Stimulated activated CD8-positive, alpha-beta memory T cell treated with anti-CD3 and anti-CD28 coated beads, Interleukin-4, amount 100 ng/mL, for 4 hours (primary cell): Measurements from ENCODE around the gene SBK1.
"Not testable (repeated sequence)": the region's sequence is repeated elsewhere in the genome, so short reads cannot be mapped to it uniquely, and the experiment has no call there.

Experiments used
- DNase-seq, 2 donors: peaks; one replicate each; pipeline ENCODE4 v3.0.0-alpha.2; 2020; ENCODE audit warnings: low read depth in 2 of 2, low spot score in 1 of 2

Gene SBK1

GRCh38 chr16:28291651-28292626 lies at the start of gene SBK1:
Gene SBK1, plus strand, starts transcription at chr16:28292525. Its CDS starts 24,867 bp downstream, at chr16:28317392.
- peak; percentile 44 to 65 for DNase-seq

DNA sequence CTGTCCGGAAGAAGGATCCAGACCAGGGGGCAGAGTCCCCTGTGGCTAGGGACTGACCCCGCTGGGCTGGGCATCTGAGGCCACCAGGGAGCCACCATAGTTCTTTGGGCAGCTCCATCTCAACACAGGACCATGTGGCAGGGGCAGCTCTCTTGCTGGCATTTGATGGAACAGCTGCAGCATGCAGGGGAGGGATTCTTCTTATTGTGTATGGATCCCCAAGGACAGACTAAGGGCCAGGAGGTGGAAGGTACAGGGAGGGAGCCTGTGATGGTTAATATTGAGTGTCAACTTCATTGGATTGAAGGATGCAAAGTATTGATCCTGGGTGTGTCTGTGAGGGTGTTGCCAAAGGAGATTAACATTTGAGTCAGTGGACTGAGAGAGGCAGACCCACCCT lies 42.8 kb upstream of the SBK1 start:
- not testable (repeated sequence) for DNase-seq

DNA sequence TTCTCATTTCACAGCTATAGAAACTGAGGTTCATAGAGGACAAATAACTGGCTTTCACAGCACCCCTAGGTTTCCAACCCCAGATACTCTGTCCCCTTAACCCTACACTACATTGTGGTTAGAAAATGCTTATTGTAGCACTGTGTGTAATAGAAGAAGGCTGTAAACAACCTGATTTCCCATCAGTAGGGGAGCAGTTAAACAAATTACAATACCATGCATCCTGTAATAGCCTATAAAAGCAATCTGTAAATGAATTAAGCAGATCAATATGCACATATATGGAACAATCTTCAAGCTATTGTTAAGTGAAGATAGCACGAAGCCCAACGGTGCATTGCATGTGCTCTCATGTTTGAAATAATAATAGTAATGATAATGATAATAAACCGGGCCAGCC lies 41.3 kb upstream of the SBK1 start:
- no peak for DNase-seq

DNA sequence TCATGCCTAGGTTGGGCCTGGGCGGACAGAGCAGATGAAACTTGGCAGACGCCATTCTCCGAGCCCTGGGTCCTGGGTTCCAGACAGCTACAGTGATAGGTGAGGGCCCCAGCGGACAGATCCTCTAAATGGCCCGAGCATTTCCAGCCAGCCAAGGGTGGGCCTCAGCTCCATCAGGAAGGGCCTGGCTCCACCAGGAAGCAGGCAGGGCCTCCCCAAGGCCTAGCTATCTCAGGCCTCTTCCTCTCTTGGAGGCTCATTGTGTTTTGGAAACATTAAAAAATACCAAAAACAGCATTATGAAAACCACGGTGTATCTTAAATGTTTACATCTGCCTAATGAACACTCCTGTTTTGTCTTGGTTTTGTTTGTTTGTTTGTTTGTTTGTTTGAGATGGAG lies 38.2 kb upstream of the SBK1 start:
- DNase-seq, result no peak

GRCh38 chr16:28255838-28256237 lies 36.5 kb upstream of the SBK1 start:
- no peak for DNase-seq

GRCh38 chr16:28257256-28257655 lies 35.1 kb upstream of the SBK1 start:
- no peak for DNase-seq

GRCh38 chr16:28258567-28258966 lies 33.8 kb upstream of the SBK1 start:
- DNase-seq, result no peak

DNA sequence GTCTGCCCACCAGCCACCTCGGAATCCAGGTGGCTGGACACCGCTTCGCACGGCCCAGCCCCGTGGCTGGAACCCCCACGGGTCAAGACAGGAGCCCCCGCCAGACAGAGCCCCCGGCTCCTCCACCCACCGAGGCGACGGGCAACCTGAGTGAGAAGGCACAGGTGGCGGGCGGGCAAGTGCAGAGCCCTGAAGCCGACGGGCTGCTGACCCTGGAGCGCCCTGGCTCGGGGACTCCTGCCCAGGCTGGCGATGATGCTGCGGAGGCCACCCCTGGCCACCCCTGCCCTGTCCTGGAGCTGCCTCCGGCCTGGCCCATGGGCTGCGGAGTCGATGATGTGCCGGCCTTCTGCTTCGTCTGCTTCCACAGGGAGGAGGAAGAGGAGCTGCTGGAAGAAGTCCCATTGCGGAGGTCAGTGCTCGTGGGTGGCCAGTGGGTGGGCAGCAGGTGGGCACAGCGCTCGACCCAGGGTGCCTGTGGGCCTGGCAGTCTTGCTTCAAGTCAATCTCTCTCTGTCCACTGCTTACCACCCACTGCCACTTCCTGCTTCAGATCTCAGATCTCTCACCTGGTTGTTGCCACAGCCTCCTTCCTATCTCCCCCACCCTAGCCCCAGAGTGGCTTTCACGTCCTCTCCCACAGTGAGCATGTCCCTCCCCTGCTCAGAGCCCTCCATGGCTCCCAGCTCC lies 33.1 kb upstream of the SBK1 start:
- DNase-seq, result no peak

- no peak for DNase-seq
Measured at GRCh38 chr16:28259781-28260150, 32.6 kb upstream of the SBK1 start.

DNA sequence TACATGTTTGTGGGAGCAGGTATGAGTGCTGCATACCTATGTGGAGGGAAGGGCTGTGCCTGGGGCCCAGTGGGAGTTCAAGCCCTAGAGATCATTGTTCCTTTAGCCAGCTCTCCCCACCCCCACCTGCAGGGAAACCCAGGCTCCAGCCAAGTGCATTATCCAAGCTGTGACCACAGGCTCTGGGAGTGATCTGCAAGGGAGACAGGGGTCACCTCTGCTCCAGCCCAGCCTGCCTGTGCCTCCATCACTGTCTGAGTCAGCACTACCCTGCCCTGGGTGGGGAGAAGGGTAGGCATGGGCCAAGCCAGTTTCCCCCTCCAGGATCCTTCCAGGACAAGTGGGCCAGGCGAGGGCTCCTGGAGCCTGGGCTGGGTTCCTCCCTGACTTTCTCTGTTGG lies 32.1 kb upstream of the SBK1 start:
- DNase-seq, result no peak

DNA sequence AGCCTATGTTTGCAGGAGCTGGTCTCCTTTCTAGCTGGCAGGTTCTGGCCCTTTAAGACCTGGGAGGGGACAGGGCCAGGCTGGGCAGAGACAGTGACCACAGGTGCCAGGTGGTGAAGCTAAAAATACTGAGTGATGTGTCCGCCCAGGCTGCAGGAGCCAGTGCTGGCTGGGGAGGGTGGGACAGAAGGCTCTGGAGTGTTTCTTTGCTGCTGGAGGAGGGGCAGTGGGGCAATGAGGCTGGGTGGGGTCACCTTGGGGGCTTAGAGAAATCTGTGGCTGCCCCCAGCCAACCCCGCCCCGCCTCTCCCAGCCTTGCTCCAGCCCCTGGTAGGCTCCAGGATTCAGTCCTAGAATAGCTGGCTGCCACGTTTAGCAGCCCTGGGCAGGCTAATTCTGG lies 30.4 kb upstream of the SBK1 start:
- no peak for DNase-seq

DNA sequence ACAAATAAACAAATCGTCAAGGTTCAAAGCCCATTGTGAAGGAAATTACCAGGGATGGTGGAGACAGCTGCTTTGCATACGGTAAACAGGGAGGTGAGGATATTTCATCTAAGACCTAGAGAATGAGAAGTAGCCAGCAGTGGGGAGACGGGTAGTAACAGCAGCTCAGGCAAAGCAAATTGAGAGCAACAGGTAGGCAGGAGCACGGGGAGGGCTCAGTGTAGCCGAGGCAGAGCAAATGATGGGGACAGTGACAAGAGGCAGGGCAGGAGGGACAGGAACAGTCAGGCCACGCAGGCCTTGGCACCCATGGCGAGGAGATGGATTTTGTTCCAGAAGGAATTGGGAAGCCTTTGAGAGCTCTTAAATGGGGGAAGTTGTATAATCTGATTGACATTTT lies 29.0 kb upstream of the SBK1 start:
- DNase-seq, result no peak

DNA sequence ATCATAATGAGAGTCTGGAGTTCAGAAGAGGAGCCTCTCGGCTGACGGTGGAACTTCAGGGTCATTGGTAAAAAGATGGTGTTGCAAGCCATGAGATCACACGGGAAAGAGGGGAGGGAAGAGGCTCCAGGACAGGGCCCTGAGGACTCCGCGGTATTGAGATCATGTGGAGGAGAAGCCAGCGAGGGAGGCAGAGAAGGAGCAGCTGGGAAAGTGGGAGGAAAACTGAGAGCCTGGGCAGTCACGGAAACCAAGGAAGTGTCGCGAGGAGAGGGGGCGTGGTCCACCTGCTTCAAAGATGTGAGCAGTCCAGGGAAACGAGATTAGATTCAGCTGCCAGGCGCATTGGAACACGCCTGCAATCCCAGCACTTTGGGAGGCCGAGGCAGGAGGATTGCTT lies 27.7 kb upstream of the SBK1 start:
- DNase-seq, result no peak

GRCh38 chr16:28265822-28266221 lies 26.5 kb upstream of the SBK1 start:
- DNase-seq, result no peak

DNA sequence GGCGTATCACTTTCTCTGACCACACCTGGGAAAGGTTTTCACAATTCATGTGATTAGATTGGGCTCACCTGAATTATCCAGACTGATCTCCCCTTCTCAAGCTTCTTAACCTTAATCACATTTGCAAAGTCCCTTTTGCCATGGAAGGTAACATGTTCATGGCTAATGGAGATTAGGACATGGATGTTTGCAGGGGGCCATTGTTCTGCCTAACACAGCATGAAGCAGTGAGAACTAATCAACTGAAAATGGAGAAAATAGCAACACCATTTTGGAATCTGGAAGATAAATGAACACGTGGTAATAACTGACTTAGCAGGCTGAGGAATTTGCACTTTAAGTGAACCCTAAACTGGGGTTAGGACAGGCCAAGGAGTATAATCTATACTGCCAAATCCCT lies 25.0 kb upstream of the SBK1 start:
- DNase-seq, result no peak

DNA sequence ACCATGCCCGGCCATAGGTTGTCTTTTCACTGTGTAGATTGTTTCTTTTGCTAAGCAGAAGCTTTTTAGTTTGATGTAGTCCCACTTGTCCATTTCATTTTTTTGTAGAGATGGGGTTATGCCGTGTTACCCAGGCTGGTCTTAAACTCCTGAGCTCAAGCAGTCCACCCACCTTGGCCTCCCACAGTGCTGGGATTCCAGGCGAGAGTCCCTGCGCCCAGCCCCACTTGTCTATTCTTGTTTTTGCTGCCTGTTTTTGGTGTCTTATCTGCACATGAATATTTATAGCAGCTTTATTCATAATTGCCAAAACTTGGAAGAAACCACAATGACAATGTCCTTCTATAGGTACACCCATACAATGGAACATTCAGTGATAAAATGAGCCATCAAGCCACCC lies 18.8 kb upstream of the SBK1 start:
- no peak for DNase-seq

- no peak for DNase-seq
Measured at GRCh38 chr16:28274676-28275075, 17.6 kb upstream of the SBK1 start.

DNA sequence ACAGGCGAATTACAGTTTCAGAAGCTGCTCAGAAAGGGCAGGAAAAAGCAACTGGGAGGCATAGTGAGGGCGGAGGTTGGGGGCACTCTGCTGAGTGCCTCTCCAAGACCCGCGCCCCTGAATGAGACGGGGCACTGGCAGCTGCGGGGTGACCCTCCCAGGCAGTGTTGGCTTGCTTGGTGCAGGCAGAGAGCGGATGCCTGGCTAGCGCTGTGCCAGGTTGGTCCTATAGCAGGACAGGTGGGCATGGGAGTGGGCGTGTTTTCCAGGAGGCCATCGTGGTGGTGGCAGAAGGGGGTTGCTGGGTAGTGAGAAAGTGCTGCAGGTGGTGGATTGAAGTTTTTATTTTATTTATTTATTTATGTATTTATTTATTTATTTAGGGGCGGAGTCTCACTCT lies 16.0 kb upstream of the SBK1 start:
- no peak for DNase-seq

- peak; percentile 65 to 67 for DNase-seq
Measured at GRCh38 chr16:28277537-28278388, 14.6 kb upstream of the SBK1 start.

DNA sequence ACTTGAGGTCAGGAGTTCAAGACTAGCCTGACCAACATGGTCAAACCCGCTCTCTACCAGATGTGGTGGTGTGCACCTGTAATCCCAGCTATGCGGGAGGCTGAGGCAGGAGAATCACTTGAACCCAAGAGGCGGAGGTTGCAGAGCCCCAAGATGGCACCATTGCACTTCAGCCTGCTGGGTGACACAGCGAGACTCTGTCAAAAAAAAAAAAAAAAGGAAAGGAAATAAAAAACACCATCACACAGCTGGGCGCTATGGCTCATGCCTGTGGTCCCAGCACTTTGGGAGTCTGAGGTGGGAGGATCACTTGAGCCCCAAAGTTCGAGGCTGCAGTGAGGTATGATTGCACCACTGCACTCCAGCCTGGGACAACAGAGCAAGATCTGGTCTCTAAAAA lies 13.3 kb upstream of the SBK1 start:
- no peak for DNase-seq
